Parathyroid adenoma (tissue), 2 donors: Measurements from ENCODE around the gene SMC2.

ENCODE experiments used
- H2AFZ ChIP-seq: fragments of 300-600 bp; sonication (generic); one replicate; pipeline ENCODE4 v1.7.0; 2017; ENCODE audit warnings: antibody characterized with exemption, mild to moderate bottlenecking
- H3K27ac ChIP-seq: fragments of 300-600 bp; sonication (generic); one replicate; pipeline ENCODE4 v1.7.0; 2017
- H3K27me3 ChIP-seq: fragments of 300-600 bp; sonication (generic); one replicate; pipeline ENCODE4 v1.7.0; 2017; ENCODE audit warnings: low read length; ENCODE audit not compliant: control insufficient read depth, insufficient read depth
- H3K36me3 ChIP-seq: fragments of 300-600 bp; sonication (generic); one replicate; pipeline ENCODE4 v1.7.0; 2017; ENCODE audit warnings: low read length; ENCODE audit not compliant: control insufficient read depth, insufficient read depth
- H3K4me1 ChIP-seq: fragments of 300-600 bp; sonication (generic); one replicate; pipeline ENCODE4 v1.7.0; 2017; ENCODE audit warnings: control low read depth
- H3K4me2 ChIP-seq: fragments of 300-600 bp; sonication (generic); one replicate; pipeline ENCODE4 v1.7.0; 2017; ENCODE audit warnings: low read length
- H3K4me3 ChIP-seq: fragments of 300-600 bp; sonication (generic); one replicate; pipeline ENCODE4 v1.7.0; 2017; ENCODE audit warnings: low read depth, low read length
- H3K79me2 ChIP-seq: fragments of 300-600 bp; sonication (generic); one replicate; pipeline ENCODE4 v1.7.0; 2017; ENCODE audit warnings: control low read depth
- H3K9ac ChIP-seq: fragments of 300-600 bp; sonication (generic); one replicate; pipeline ENCODE4 v1.7.0; 2017; ENCODE audit warnings: mild to moderate bottlenecking
- H3K9me3 ChIP-seq: fragments of 300-600 bp; sonication (generic); one replicate; pipeline ENCODE4 v1.7.0; 2017; ENCODE audit warnings: low read length; ENCODE audit not compliant: control insufficient read depth
- TF ChIP-seq, protein P1 (sequence below): fragments of 300-600 bp; sonication (generic); IDR thresholded peaks from one replicate; pipeline ENCODE4 v1.7.0; 2017; ENCODE audit warnings: antibody characterized with exemption, mild to moderate bottlenecking
- donor health status: primary hyperparathyroidism.

Gene SMC2

GRCh38 chr9:104177676-104178075 is 83.6 kb downstream of the SMC2 start:
- Histone ChIP-seq H3K36me3 (no peaks in the 10 kb centered on the region), H3K79me2 (no peaks in the 10 kb centered on the region), H3K9ac (no peak overlapping the region), H3K9me3 (no peaks in the 10 kb centered on the region), H3K27me3 (no peaks in the 10 kb centered on the region), H3K4me2 (no peak overlapping the region), H3K4me1 (no peaks in the 10 kb centered on the region), H3K27ac (no peak overlapping the region), H2AFZ (no peak overlapping the region), H3K4me3 (no peak overlapping the region)
- TF ChIP-seq, protein P1, sequence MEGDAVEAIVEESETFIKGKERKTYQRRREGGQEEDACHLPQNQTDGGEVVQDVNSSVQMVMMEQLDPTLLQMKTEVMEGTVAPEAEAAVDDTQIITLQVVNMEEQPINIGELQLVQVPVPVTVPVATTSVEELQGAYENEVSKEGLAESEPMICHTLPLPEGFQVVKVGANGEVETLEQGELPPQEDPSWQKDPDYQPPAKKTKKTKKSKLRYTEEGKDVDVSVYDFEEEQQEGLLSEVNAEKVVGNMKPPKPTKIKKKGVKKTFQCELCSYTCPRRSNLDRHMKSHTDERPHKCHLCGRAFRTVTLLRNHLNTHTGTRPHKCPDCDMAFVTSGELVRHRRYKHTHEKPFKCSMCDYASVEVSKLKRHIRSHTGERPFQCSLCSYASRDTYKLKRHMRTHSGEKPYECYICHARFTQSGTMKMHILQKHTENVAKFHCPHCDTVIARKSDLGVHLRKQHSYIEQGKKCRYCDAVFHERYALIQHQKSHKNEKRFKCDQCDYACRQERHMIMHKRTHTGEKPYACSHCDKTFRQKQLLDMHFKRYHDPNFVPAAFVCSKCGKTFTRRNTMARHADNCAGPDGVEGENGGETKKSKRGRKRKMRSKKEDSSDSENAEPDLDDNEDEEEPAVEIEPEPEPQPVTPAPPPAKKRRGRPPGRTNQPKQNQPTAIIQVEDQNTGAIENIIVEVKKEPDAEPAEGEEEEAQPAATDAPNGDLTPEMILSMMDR = no peak
